Ascending aorta (tissue), 2 donors: ENCODE data around the gene SLC17A9. TPM values are rescaled to one million over a fixed set of nuclear protein-coding genes. Genes with fewer than 3 reads are reported as not detected.
A peak's percentile ranks its signal among the peaks of the same experiment; 100 is the strongest.

Source experiments
- DNase-seq, 2 donors: peaks; one replicate each; pipeline ENCODE4 v3.0.0-alpha.2; 2019; ENCODE audit warnings: low spot score in 2 of 2
- H3K27ac ChIP-seq, 2 donors: fragments of 200-600 bp; sonication (generic); one replicate each; pipeline ENCODE4 v1.5.1; 2016 to 2017; ENCODE audit warnings: mild to moderate bottlenecking in 1 of 2
- H3K27me3 ChIP-seq: fragments of 200-600 bp; sonication (generic); one replicate; pipeline ENCODE4 v1.5.1; 2017
- H3K36me3 ChIP-seq, 2 donors: fragments of 200-600 bp; sonication (generic); one replicate each; pipeline ENCODE4 v1.5.1; 2016
- H3K4me1 ChIP-seq, 2 donors: fragments of 200-600 bp; sonication (generic); one replicate each; pipeline ENCODE4 v1.5.1; 2016 to 2017; ENCODE audit warnings: mild to moderate bottlenecking in 1 of 2
- H3K4me3 ChIP-seq, 2 donors: fragments of 200-600 bp; sonication (generic); one replicate each; pipeline ENCODE4 v1.5.1; 2016 to 2017; ENCODE audit warnings: mild to moderate bottlenecking in 1 of 2
- H3K9me3 ChIP-seq, 2 donors: fragments of 200-600 bp; sonication (generic); one replicate each; pipeline ENCODE4 v1.5.1; 2016
- CTCF ChIP-seq, 3 experiments: fragments of 200-600 bp in 2 of 3; fragments of 450-650 bp in 1 of 3; sonication (generic) in 2 of 3; IDR thresholded peaks; one replicate each; pipeline ENCODE4 v1.5.1; 2016 to 2019; ENCODE audit warnings: antibody characterized with exemption in 3 of 3, mild to moderate bottlenecking in 1 of 3, moderate library complexity in 1 of 3
- intact Hi-C: fragments of 100-400 bp; cut with DNase I; formaldehyde crosslinking; loops from one replicate; pipeline ENCODE4 v1.15.1; 2023
- total RNA-seq: library from RNA; depleted of rRNA; stranded (reverse); fragments of >200 nt; gene quantifications from one replicate; pipeline ENCODE4 v1.1.0, GENCODE V29; 2016

The SLC17A9 gene
- total RNA-seq, 1 donor from 2014 or later: 30.0 TPM

GRCh38 chr20:62971950-62972844 is 19.7 kb downstream of the SLC17A9 start:
- Histone ChIP-seq H3K36me3 (no peaks in the 10 kb centered on the region), H3K4me1 (peaks cover 0 to 2% of the 10 kb centered on the region in 2 donors), H3K9me3 (no peaks in the 10 kb centered on the region), H3K27ac (no peak overlapping the region), H3K4me3 (peak overlapping the region; percentile 18 to 49), H3K27me3 (no peaks in the 10 kb centered on the region)
- intact Hi-C loops: loop anchor here (1.0 to 2.0 kb wide), 2 partner anchors 37 to 71 kb away; no protein-coding TSS in a partner anchor
- peak; percentile 33 to 90 for DNase-seq
- peak; percentile 86 to 90 (median 90) for TF ChIP-seq CTCF (IDR thresholded peaks at IDR 0.05)

GRCh38 chr20:62972845-62973745 is 20.6 kb downstream of the SLC17A9 start:
- TF ChIP-seq CTCF (IDR thresholded peaks at IDR 0.05): no peak
- Histone ChIP-seq H3K4me1 (peaks cover 0 to 2% of the 10 kb centered on the region in 2 donors), H3K4me3 (peak overlapping the region; percentile 18 to 49), H3K27ac (no peak overlapping the region), H3K36me3 (no peaks in the 10 kb centered on the region), H3K27me3 (no peaks in the 10 kb centered on the region), H3K9me3 (no peaks in the 10 kb centered on the region)
- DNase-seq: no peak
- intact Hi-C loops: loop anchor here (1.0 to 2.0 kb wide), 2 partner anchors 36 to 72 kb away; no protein-coding TSS in a partner anchor

- Histone ChIP-seq H3K4me3 (no peak overlapping the region), H3K9me3 (no peaks in the 10 kb centered on the region), H3K36me3 (no peaks in the 10 kb centered on the region), H3K4me1 (peaks cover 0 to 2% of the 10 kb centered on the region in 2 donors), H3K27me3 (no peaks in the 10 kb centered on the region), H3K27ac (no peak overlapping the region)
- intact Hi-C loops: no loop called here
- no peak for DNase-seq
- TF ChIP-seq CTCF (IDR thresholded peaks at IDR 0.05): no peak
These were observed 22.8 kb downstream of the SLC17A9 start for GRCh38 chr20:62975251-62975760.

- TF ChIP-seq CTCF (IDR thresholded peaks at IDR 0.05): no peak
- no peak for DNase-seq
- Histone ChIP-seq H3K9me3 (no peaks in the 10 kb centered on the region), H3K4me1 (peaks cover 0 to 2% of the 10 kb centered on the region in 2 donors), H3K27ac (no peak overlapping the region), H3K4me3 (no peak overlapping the region), H3K36me3 (no peaks in the 10 kb centered on the region), H3K27me3 (no peaks in the 10 kb centered on the region)
- intact Hi-C loops: no loop called here
These were observed 23.5 kb downstream of the SLC17A9 start for GRCh38 chr20:62975812-62976508.

- H3K36me3 ChIP-seq: no peaks in the 10 kb centered on the region
- no peak for DNase-seq
- TF ChIP-seq CTCF (IDR thresholded peaks at IDR 0.05): no peak
- H3K4me3 ChIP-seq: no peak overlapping the region
- no peaks in the 10 kb centered on the region for H3K27me3 ChIP-seq
- H3K4me1 ChIP-seq: peaks cover 0 to 2% of the 10 kb centered on the region in 2 donors
- intact Hi-C loops: no loop called here
- H3K9me3 ChIP-seq: no peaks in the 10 kb centered on the region
- no peak overlapping the region for H3K27ac ChIP-seq
These were observed 24.4 kb downstream of the SLC17A9 start for GRCh38 chr20:62976886-62977285.
